Lung microvascular endothelial cell (primary cell): ENCODE measurements around the gene HTR1E. TPM values are rescaled to one million over a fixed set of nuclear protein-coding genes. Genes with fewer than 3 reads are reported as not detected.
A peak's percentile ranks its signal among the peaks of the same experiment; 100 is the strongest.
"Not testable (repeated sequence)": the region's sequence is repeated elsewhere in the genome, so short reads cannot be mapped to it uniquely, and the experiment has no call there.

ENCODE experiments used
- DNase-seq, 2 donors: peaks; one replicate each; pipeline versions ENCODE4 v3.0.0 to v3.0.0-alpha.2; 2010; ENCODE audit warnings: low read depth in 2 of 2
- total RNA-seq: library from RNA; depleted of rRNA; stranded (reverse); fragments of >200 nt; gene quantifications from 2 replicates; pipeline ENCODE4 v1.2.1, GENCODE V29; 2014

HTR1E gene
- not detected in 2 replicates for total RNA-seq

GRCh38 chr6:86937219-86938079 lies at the start of gene HTR1E:
Gene HTR1E (plus strand): TSS chr6:86937528. CDS start chr6:87015335, 77,807 bp downstream.
- DNase-seq: peak; percentile 22 to 31

DNA sequence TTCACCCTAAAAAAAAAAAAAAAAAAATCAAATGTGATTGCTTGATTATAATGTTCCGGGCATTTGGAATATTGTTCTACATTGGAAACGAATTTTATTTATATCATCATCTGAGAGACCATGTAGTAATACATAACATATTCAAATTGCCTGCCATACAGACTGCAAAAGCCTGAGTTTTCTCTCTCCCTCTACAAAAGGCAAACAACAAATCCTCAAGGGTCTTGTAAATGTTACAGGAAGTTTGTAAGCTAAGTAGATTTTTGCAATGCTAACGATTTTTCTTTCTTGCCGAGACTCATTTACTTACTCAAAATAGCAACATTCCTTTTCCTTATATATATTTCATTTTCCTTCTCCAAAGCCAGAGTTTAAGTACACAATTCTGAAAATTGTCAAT lies 49.0 kb upstream of the HTR1E start:
- no peak for DNase-seq

DNA sequence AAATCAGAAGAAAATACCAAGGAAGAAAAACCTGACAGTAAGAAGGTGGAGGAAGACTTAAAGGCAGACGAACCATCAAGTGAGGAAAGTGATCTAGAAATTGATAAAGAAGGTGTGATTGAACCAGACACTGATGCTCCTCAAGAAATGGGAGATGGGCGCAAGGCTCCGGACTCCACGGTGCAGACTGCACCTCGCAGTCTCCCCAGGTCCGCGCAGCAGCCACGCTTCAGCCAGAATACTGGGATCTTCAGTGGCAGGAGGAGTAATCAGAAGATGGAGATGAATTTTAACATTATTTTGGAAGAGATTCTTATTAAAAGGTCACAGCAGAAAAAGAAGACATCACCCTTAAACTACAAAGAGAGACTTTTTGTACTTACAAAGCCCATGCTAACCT lies 40.1 kb upstream of the HTR1E start:
- not testable (repeated sequence) for DNase-seq

DNA sequence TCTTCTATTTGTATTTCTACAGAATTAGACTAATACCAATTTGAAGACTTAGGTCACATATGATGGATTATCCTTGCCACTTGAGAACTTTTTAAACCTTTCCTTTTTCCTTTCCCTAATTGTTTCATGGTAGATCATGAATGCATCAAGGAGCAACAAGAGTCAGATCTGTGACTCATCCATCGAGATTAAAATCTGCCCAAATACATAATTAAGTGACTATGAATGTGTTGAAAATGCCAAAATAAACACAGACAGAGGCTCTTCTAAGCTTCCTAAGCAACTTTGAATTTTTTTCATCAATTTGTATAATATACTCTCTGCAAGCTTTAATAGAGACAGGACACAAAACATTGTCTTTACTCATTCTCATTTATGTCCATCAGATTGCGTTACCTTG lies 23.5 kb upstream of the HTR1E start:
- DNase-seq: no peak

DNA sequence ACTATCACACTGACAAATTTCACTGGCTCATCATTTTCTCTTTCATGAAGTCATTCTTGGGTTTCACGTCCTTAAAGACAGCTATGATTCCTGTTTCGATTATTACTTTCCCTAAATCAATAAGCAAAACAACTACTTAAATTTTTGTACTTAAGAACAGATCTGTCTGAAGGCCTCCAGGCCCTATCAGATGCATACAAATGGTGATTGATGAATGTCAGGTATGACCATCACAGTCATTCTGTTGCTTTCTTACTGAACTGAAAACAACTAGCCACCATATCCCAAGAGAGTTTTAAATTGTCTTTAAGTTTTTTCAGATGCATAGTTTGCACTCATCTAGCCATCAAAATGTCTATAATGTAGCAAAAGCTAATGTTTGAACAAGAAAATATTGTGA lies 20.9 kb upstream of the HTR1E start:
- no peak for DNase-seq

- not testable (repeated sequence) for DNase-seq
Observed at GRCh38 chr6:86927138-86927537, 10.2 kb upstream of the HTR1E start.

- DNase-seq: not testable (repeated sequence)
Observed at GRCh38 chr6:86927859-86928258, 9.5 kb upstream of the HTR1E start.

DNA sequence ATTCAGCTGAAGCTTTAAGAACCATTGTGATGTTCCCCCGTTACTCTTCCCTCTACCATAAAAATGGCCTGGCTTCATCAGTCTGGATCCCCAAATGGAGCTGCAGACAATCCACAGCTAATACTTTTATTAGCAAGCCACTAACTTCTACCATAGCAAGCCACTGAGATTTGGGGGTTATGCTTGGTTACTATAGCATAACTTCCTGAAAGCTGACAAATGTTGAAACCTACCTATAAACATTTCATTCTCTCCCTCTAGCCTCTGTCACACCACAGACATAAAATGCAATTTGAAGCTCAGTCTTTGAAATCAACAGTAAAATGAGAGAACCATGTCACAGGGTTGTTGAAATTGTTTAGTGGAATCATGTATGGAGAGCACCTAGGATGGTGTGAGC lies 3.0 kb upstream of the HTR1E start:
- DNase-seq: no peak

DNA sequence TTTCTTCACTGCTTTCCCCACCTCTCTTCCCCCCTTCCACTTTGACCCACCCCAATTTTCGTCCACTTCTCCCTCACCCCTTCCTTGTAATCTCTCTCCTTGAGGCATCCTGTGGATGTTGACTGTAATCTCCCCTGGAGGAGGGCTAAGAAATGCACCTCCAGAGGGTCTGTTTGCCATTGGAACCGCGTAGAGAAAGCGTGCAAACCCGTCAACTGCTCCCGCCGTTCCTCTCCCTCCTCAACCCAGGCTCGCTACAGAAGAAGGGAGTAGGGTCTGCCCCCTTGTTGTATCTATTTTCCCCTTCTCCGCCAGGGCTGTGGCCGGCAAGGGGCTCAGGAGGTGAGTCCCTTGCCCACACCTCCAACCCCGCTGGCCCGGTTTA lies 502 bp upstream of the HTR1E start:
- DNase-seq: no peak

DNA sequence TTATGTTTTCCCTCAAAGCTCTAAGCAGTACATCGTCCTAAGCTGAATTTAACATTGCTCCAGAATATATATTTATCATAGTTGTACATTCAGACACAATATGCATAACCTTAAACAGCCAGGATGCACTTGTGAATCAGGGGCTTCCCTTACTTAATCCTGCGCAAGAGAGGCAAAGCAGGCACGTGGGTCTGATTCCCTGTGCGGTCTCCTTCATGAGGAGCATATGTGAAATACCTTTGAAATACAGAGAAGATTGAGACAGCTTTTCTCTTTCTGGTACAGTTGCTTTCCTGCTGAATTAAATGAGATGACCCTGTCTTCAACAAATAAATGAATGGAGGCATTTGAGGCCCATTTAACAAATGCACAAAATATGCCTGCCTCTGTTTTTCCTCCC lies 1.5 kb downstream of the HTR1E start:
- no peak for DNase-seq

DNA sequence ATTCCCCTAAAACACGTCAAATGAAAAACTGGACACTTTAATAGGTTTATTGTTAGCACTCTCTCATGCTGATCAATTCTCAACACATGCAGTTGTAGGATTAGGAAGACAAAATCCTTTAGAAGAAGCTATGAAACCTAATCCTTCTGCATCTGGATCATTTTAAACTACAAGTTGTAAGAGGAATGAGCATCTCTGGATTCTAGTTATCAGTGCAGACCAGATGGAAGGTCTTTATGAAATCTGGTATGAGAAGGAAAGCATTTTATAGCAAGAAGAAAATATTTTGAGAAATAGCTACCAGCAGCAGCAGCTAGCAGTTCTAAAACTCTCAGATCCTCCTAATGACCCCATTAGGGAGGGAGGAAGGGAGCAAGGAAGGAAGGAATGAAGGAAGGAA lies 4.1 kb downstream of the HTR1E start:
- DNase-seq: no peak

DNA sequence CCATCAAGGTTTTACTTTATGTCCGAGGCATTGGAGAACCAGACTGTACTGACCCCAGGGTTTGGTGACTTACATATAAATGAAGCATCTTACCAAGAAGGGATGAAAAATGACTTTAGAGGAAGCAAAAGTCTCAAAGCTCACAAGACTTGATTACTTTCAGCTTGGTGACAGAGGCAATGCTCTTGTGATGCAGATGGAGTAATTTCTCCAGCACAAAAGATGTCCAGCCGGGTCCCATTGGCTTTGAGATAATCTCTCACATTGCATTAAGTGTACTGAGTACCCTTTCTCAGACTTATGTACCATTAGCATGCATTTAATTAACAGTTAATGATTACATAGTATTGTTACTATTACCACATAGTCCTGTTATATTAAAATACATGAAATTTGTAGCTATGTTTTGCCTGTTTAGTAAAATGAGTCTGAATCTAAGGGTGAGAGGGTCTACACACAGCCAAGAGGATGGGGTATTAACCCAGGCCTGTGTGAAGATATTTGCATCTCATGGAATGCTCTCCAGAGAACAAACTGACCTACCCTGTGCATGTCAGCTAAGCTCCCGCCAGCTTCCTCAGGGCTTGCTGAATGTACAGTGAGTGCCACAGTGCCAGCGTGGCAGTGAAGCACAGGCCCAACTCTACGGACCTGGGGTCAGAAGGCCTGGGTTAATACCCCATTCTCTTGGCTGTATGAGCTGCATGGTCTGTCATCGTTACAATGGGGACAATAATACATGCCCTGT lies 5.6 kb downstream of the HTR1E start:
- no peak for DNase-seq

- DNase-seq: no peak
Observed at GRCh38 chr6:86943819-86944407, 6.6 kb downstream of the HTR1E start.

GRCh38 chr6:86949771-86950170 lies 12.4 kb downstream of the HTR1E start:
- no peak for DNase-seq

DNA sequence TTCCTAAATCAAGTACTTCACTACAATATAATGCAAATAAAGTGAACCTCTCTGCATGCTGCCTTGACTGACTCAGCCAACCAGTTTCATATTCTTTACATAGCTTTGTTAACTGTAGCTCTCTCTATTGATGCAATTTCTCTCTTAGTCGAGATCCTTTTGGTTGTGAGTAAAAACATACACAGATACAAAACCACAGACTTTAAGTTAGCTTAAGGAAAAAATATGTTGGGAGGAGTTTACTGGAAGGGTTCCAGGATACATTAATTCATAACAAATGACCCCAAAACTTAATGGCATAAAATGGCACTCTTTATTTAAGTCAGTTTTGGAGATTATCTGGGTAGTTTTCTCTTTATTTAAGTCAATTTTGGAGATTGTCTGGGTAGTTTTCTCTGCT lies 15.7 kb downstream of the HTR1E start:
- no peak for DNase-seq

DNA sequence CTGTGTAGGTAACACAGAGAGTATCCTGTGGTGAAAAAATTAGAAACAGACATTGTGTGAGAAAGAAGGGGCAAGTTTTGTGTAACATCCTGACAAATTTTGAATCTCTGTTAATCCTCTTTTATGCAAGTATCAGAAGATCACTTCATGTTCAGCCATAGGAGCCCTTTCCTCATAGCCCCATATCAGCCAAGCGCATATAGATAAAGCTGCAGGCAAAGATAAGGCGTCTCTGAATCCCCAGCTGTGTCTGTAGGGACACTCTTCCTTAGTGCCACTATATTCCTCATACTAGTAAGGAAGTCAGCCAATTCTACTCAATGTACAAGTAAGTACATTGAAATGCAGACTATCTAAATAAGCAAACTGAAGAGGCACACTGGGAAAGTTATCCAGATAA lies 22.3 kb downstream of the HTR1E start:
- no peak for DNase-seq

- DNase-seq: no peak
Observed at GRCh38 chr6:86961455-86962200, 24.3 kb downstream of the HTR1E start.

- DNase-seq: no peak
Observed at GRCh38 chr6:86963352-86963751, 26.0 kb downstream of the HTR1E start.

GRCh38 chr6:86964029-86964579 lies 26.8 kb downstream of the HTR1E start:
- DNase-seq: no peak

DNA sequence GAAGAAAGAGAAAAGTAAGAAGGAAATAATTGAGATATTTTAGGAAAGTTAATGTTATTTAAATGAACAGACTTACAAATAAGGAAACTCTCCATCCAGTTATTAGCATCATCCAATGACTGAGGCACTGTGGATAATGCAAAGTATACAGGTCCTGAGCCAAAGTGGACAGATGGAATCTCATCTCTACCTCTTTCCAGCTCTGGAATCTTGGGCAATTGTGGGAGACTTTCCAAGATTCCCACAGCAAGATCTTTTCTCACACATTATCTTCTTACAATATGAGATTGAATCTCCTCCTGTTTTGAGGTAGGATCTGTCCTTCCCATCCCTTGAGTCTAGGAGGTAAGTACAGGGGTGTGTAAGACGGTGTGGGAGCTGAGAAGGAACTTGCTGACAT lies 28.9 kb downstream of the HTR1E start:
- no peak for DNase-seq

DNA sequence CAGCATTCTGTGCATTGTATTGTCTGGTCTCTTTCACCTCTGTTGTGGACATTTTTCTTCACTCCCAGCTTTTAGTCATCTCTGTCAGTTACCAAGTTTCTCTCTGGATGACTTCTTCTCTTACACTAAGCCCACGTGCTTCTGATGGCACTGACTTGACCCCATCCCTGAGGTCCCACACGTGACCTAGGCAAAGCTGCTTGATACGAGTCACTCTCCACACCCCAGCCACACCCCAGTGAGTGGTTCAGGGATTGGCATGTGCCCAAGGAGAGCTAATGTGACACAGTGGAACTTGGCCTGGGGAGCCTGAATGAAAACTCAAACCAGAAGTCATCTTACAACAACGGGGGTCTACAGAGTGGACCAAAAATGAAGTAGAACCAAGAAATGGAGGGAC lies 32.2 kb downstream of the HTR1E start:
- no peak for DNase-seq
